Peyer's patch (tissue), 4 donors: ENCODE data around the gene CACNG1.

ENCODE experiments used
- CTCF ChIP-seq, 6 experiments: fragments of 450-650 bp in 4 of 6; fragments of 200-600 bp in 2 of 6; sonication (generic) in 1 of 6; IDR thresholded peaks; one replicate each; pipeline ENCODE4 v1.5.1; 2017 to 2019; ENCODE audit warnings: antibody characterized with exemption in 6 of 6, mild to moderate bottlenecking in 3 of 6, moderate library complexity in 1 of 6
- POLR2A ChIP-seq, 2 donors: fragments of 450-650 bp; IDR thresholded peaks; one replicate each; pipeline ENCODE4 v1.5.1; 2017; ENCODE audit warnings: antibody characterized with exemption in 2 of 2, mild to moderate bottlenecking in 2 of 2, moderate library complexity in 2 of 2

- no peak for TF ChIP-seq POLR2A (IDR thresholded peaks at IDR 0.05)
- TF ChIP-seq CTCF (IDR thresholded peaks at IDR 0.05) = no peak
Measured at GRCh38 chr17:67024736-67025135, 19.6 kb upstream of the CACNG1 start.
